SJCRH30 (cell line): Measurements from ENCODE around the gene AFF1. TPM values are rescaled to one million over a fixed set of nuclear protein-coding genes. Genes with fewer than 3 reads are reported as not detected.

Experiments used
- DNase-seq, 2 experiments: peaks; one replicate each; pipeline ENCODE4 v3.0.0-alpha.2; 2015 to 2020
- H3K27ac ChIP-seq: fragments of 250-450 bp; sonication (Bioruptor Pico); 2 replicates; pipeline ENCODE4 v1.5.1; 2020; ENCODE audit warnings: mild to moderate bottlenecking, moderate library complexity
- H3K27me3 ChIP-seq: fragments of 250-450 bp; sonication (Bioruptor Pico); 2 replicates; pipeline ENCODE4 v1.5.1; 2020; ENCODE audit warnings: mild to moderate bottlenecking, moderate library complexity
- H3K36me3 ChIP-seq: fragments of 250-450 bp; sonication (Bioruptor Pico); 2 replicates; pipeline ENCODE4 v1.5.1; 2020; ENCODE audit warnings: mild to moderate bottlenecking, moderate library complexity
- H3K4me1 ChIP-seq: fragments of 250-450 bp; sonication (Bioruptor Pico); 2 replicates; pipeline ENCODE4 v1.5.1; 2020; ENCODE audit warnings: mild to moderate bottlenecking, moderate library complexity
- H3K4me3 ChIP-seq: fragments of 250-450 bp; sonication (Bioruptor Pico); 2 replicates; pipeline ENCODE4 v1.5.1; 2020; ENCODE audit warnings: mild to moderate bottlenecking, moderate library complexity
- H3K9me3 ChIP-seq: fragments of 250-450 bp; sonication (Bioruptor Pico); replicated peaks from 2 replicates; pipeline ENCODE4 v1.5.1; 2020; ENCODE audit warnings: mild to moderate bottlenecking, moderate library complexity
- total RNA-seq: library from RNA; depleted of rRNA; stranded (reverse); fragments of >200 nt; shearing (Covaris generic); gene quantifications from 2 replicates; pipeline ENCODE4 v1.2.3, GENCODE V29; 2014

The AFF1 gene
- total RNA-seq, 1 experiment from 2014 or later = 16.1 TPM

- Histone ChIP-seq H3K27ac (no peak overlapping the region), H3K36me3 (no peaks in the 10 kb centered on the region), H3K4me1 (no peaks in the 10 kb centered on the region), H3K27me3 (no peaks in the 10 kb centered on the region), H3K9me3 (no peaks in the 10 kb centered on the region), H3K4me3 (no peak overlapping the region)
- no peak for DNase-seq
Measured at GRCh38 chr4:87152310-87153041, 217.7 kb downstream of the AFF1 start.

- Histone ChIP-seq H3K4me3 (no peak overlapping the region), H3K9me3 (no peaks in the 10 kb centered on the region), H3K4me1 (no peaks in the 10 kb centered on the region), H3K27me3 (no peaks in the 10 kb centered on the region), H3K27ac (no peak overlapping the region), H3K36me3 (no peaks in the 10 kb centered on the region)
- DNase-seq = no peak
Measured at GRCh38 chr4:87153078-87153870, 218.5 kb downstream of the AFF1 start.

GRCh38 chr4:87165892-87166291 lies 231.1 kb downstream of the AFF1 start:
- Histone ChIP-seq H3K4me1 (no peaks in the 10 kb centered on the region), H3K9me3 (no peaks in the 10 kb centered on the region), H3K4me3 (no peak overlapping the region), H3K36me3 (peaks cover 3% of the 10 kb centered on the region; the same call in 1 of the 2 replicates), H3K27ac (no peak overlapping the region), H3K27me3 (no peaks in the 10 kb centered on the region)
- DNase-seq = no peak

DNA sequence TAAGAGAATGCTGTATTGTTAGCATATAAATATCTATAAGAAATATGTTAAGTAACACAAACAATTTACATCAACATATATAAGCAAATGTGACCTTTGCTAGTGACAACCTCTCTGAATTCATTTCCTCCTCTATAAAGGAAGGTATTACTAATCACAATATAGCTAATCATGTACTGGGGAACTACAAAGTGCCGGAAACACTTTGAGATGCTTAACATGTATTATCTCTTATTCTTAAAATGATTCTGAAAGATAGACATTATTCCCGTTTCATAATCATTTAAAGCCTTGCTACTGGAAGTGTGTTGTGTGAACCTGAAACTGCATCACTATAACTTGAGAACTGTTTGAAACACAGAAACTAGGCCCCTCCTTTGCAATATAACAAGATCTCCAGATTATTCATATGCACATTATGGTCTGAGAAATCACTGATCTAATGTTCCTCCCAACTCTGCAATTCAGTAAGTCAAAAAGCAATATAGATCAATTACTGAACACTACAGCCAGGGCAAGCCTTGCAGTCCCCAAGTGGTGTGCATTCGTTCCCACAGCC lies 231.6 kb downstream of the AFF1 start:
- no peak for DNase-seq

GRCh38 chr4:87171944-87172343 lies 237.1 kb downstream of the AFF1 start:
- no peaks in the 10 kb centered on the region for H3K27me3 ChIP-seq
- no peaks in the 10 kb centered on the region for H3K9me3 ChIP-seq
- H3K27ac ChIP-seq = no peak overlapping the region
- DNase-seq = no peak
- H3K36me3 ChIP-seq = peaks cover 5% of the 10 kb centered on the region; the same call in 1 of the 2 replicates
- H3K4me1 ChIP-seq = no peaks in the 10 kb centered on the region
- no peak overlapping the region for H3K4me3 ChIP-seq

More for the DNA sequence above, 231.6 kb downstream of the AFF1 start:
- no peaks in the 10 kb centered on the region for H3K4me1 ChIP-seq
- H3K9me3 ChIP-seq = no peaks in the 10 kb centered on the region
- H3K27ac ChIP-seq = no peak overlapping the region
- H3K27me3 ChIP-seq = no peaks in the 10 kb centered on the region
- H3K4me3 ChIP-seq = no peak overlapping the region
- peaks cover 3% of the 10 kb centered on the region; the same call in 1 of the 2 replicates for H3K36me3 ChIP-seq

DNA sequence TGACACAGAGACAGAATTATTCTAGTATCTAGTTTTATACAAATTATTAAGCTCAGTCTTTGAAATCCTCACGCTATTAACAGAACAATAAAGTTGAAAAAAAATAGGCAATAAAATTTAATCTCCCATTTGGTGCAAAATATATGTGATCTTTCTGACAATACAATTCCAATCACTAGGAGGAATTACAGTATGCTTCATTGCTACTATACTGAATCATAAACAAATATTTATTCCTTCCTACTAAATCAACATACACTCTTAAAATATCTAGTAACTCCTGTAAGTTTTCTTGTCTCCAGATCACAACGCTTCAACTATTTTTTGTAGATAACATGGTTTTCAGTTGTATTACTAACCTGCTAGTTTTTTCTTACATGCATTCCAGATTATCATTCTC lies 239.9 kb downstream of the AFF1 start:
- Histone ChIP-seq H3K36me3 (peaks cover 5% of the 10 kb centered on the region; the same call in 1 of the 2 replicates), H3K4me3 (no peak overlapping the region), H3K9me3 (no peaks in the 10 kb centered on the region), H3K27ac (no peak overlapping the region), H3K27me3 (no peaks in the 10 kb centered on the region), H3K4me1 (no peaks in the 10 kb centered on the region)
- DNase-seq = no peak

DNA sequence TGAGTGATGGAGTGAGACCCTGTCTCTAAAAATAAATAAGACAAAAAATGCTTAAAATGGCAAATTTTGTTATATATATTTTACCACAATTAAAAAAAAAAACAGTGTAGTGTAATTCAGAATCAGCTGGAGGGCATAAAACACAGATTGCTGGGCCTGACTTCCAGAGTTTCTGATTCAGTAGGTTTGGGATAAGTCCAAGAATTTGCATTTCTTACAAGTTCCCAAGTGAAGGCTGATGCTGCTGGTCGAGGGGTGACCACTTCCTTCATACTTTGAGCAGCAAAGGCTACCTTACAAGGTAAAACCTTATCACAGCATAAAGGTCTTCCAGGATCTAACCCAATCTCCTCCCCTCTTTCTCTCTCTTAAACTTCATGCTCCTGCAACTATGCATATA lies 244.9 kb downstream of the AFF1 start:
- H3K27me3 ChIP-seq = no peaks in the 10 kb centered on the region
- no peak overlapping the region for H3K4me3 ChIP-seq
- H3K36me3 ChIP-seq = peaks cover 2% of the 10 kb centered on the region; the same call in 1 of the 2 replicates
- no peaks in the 10 kb centered on the region for H3K9me3 ChIP-seq
- H3K4me1 ChIP-seq = no peaks in the 10 kb centered on the region
- H3K27ac ChIP-seq = no peak overlapping the region
- DNase-seq = no peak

DNA sequence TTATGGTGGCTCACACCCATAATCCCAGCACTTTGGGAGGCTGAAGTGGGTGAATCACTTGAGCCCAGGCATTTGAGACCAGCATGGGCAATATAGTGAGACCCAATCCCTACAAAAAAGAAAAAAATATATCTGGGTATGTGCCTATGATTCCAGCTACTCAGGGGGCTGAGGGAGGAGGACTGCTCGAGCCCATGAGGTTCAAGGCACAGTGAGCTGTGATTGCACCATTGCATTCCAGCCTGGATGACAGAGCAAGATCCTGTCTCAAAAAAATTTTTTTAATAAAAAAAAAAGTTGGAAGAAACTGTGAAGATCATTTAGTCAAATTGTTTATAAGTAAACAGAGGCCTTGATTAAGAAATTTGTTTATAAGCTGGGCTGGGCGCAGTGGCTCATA lies 246.0 kb downstream of the AFF1 start:
- H3K4me1 ChIP-seq = no peaks in the 10 kb centered on the region
- H3K36me3 ChIP-seq = peaks cover 2% of the 10 kb centered on the region; the same call in 1 of the 2 replicates
- no peaks in the 10 kb centered on the region for H3K9me3 ChIP-seq
- H3K4me3 ChIP-seq = no peak overlapping the region
- no peak for DNase-seq
- H3K27ac ChIP-seq = no peak overlapping the region
- H3K27me3 ChIP-seq = no peaks in the 10 kb centered on the region

GRCh38 chr4:87185146-87185870 lies 250.5 kb downstream of the AFF1 start:
- Histone ChIP-seq H3K4me1 (peaks cover 11% of the 10 kb centered on the region), H3K36me3 (no peaks in the 10 kb centered on the region; the same call in 1 of the 2 replicates), H3K27ac (no peak overlapping the region), H3K9me3 (no peaks in the 10 kb centered on the region), H3K27me3 (no peaks in the 10 kb centered on the region), H3K4me3 (no peak overlapping the region)
- DNase-seq = no peak

- Histone ChIP-seq H3K9me3 (no peaks in the 10 kb centered on the region), H3K27ac (no peak overlapping the region; the same call in 1 of the 2 replicates), H3K36me3 (no peaks in the 10 kb centered on the region; the same call in 1 of the 2 replicates), H3K4me1 (peaks cover 18% of the 10 kb centered on the region), H3K4me3 (no peak overlapping the region), H3K27me3 (no peaks in the 10 kb centered on the region)
- peak in 1 of 2 experiments; percentile 36 for DNase-seq
Measured at GRCh38 chr4:87188048-87188447, 253.2 kb downstream of the AFF1 start.

- peak in 1 of 2 experiments; percentile 23 for DNase-seq
- no peak overlapping the region for H3K4me3 ChIP-seq
Measured at GRCh38 chr4:87188932-87189331, 254.1 kb downstream of the AFF1 start.

More at GRCh38 chr4:87188932-87189331, 254.1 kb downstream of the AFF1 start:
- H3K4me1 ChIP-seq = peaks cover 21% of the 10 kb centered on the region
- H3K36me3 ChIP-seq = no peaks in the 10 kb centered on the region; the same call in 1 of the 2 replicates
- H3K9me3 ChIP-seq = no peaks in the 10 kb centered on the region
- H3K27me3 ChIP-seq = no peaks in the 10 kb centered on the region
- peak overlapping the region; percentile 1; the same call in 1 of the 2 replicates for H3K27ac ChIP-seq
